Astrocyte (in vitro differentiated cells and primary cell): Measurements from ENCODE around the gene IGDCC3.

Experiments
- EZH2 ChIP-seq: IDR thresholded peaks from 2 replicates; pipeline ENCODE4 v1.6.1; 2012; ENCODE audit warnings: mild to moderate bottlenecking, low read length, inconsistent platforms; ENCODE audit not compliant: insufficient read depth
- TF ChIP-seq, protein P1 (sequence below): IDR thresholded peaks from 2 replicates; pipeline ENCODE4 v1.5.1; 2011; ENCODE audit warnings: low read depth, mild to moderate bottlenecking, inconsistent platforms, low read length, moderate library complexity; ENCODE audit not compliant: insufficient read depth

DNA sequence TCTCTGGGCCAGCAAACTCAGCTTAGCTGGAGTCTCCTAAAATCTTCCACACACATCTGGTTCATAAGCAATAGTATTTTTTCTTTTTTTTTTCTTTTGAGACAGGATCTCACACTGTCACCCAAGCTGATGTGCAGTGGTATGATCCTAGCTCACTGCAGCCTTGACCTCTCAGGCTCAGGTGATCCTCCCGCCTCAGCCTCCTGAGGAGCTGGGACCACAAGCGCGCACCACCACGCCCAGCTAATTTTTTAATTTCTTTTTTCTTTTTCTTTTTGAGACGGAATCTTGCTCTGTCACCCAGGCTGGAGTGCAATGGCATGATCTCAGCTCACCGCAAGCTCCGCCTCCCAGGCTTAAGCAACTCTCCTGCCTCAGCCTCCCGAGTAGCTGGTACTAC lies 39.0 kb downstream of the IGDCC3 start:
- TF ChIP-seq, protein P1, sequence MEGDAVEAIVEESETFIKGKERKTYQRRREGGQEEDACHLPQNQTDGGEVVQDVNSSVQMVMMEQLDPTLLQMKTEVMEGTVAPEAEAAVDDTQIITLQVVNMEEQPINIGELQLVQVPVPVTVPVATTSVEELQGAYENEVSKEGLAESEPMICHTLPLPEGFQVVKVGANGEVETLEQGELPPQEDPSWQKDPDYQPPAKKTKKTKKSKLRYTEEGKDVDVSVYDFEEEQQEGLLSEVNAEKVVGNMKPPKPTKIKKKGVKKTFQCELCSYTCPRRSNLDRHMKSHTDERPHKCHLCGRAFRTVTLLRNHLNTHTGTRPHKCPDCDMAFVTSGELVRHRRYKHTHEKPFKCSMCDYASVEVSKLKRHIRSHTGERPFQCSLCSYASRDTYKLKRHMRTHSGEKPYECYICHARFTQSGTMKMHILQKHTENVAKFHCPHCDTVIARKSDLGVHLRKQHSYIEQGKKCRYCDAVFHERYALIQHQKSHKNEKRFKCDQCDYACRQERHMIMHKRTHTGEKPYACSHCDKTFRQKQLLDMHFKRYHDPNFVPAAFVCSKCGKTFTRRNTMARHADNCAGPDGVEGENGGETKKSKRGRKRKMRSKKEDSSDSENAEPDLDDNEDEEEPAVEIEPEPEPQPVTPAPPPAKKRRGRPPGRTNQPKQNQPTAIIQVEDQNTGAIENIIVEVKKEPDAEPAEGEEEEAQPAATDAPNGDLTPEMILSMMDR = no peak
- TF ChIP-seq EZH2 = no peak
